IMR-90 (cell line): ENCODE data around the gene RASL11A. TPM values are rescaled to one million over a fixed set of nuclear protein-coding genes. Genes with fewer than 3 reads are reported as not detected.

Source experiments
- ATAC-seq: fragments of 200-7000 bp; cut with Tn5 transposase; 2 replicates; pipeline ENCODE4 v1.9.1; 2020; ENCODE audit warnings: low read depth, mild to moderate bottlenecking, moderate library complexity
- BruUV-seq: library from RNA; stranded (reverse); fragments of 400-500 nt; replicated peaks from 2 replicates; lab custom pipeline; 2021; lab: Mats Ljungman, UMichigan
- CTCF ChIA-PET: fragments of 300-600 bp; formaldehyde crosslinking; extraction: SDS; loops from one replicate; lab custom pipeline; 2021; ENCODE audit warnings: antibody characterized with exemption; lab: Yijun Ruan, JAX
- POLR2A ChIA-PET: fragments of 300-600 bp; sonication (Branson Sonifier 250); formaldehyde crosslinking; loops from one replicate; lab custom pipeline; 2022; ENCODE audit warnings: antibody characterized with exemption; ENCODE audit not compliant: unreplicated experiment; lab: Charles Lee
- DNase-seq: peaks from one replicate; pipeline ENCODE4 v3.0.0; 2013
- H2AFZ ChIP-seq: replicated peaks from 2 replicates; pipeline ENCODE3; 2013; ENCODE audit warnings: low read length, mild to moderate bottlenecking; ENCODE audit not compliant: poor library complexity
- H2AK5ac ChIP-seq: 2 replicates; pipeline ENCODE4 v1.6.1; 2013; ENCODE audit warnings: low read depth, low read length, inconsistent platforms
- H2AK9ac ChIP-seq: replicated peaks from 2 replicates; pipeline ENCODE3; 2013; ENCODE audit warnings: mild to moderate bottlenecking, low read depth, low read length, moderate library complexity; ENCODE audit not compliant: poor library complexity
- H2BK120ac ChIP-seq: 2 replicates; pipeline ENCODE4 v1.6.1; 2013; ENCODE audit warnings: low read depth, low read length, inconsistent platforms
- H2BK15ac ChIP-seq: 3 replicates; pipeline ENCODE4 v1.6.1; 2013; ENCODE audit warnings: low read depth, low read length, inconsistent platforms
- H2BK20ac ChIP-seq: 2 replicates; pipeline ENCODE4 v1.6.1; 2013; ENCODE audit warnings: low read depth, mild to moderate bottlenecking, inconsistent platforms, low read length, moderate library complexity
- H2BK5ac ChIP-seq: 2 replicates; pipeline ENCODE4 v1.6.1; 2013; ENCODE audit warnings: mild to moderate bottlenecking, low read depth, low read length, inconsistent platforms; ENCODE audit not compliant: poor library complexity, severe bottlenecking
- H3K14ac ChIP-seq: replicated peaks from 2 replicates; pipeline ENCODE4 v1.6.1; 2013; ENCODE audit warnings: low read depth, low read length, inconsistent platforms
- H3K18ac ChIP-seq: 2 replicates; pipeline ENCODE4 v1.6.1; 2013; ENCODE audit warnings: low read depth, low read length, control low read depth
- H3K23ac ChIP-seq: 2 replicates; pipeline ENCODE4 v1.6.1; 2013; ENCODE audit warnings: low read depth, low read length, inconsistent platforms
- H3K27ac ChIP-seq: 2 replicates; pipeline ENCODE4 v1.5.1; 2013; ENCODE audit warnings: mild to moderate bottlenecking, control low read depth, low read length; ENCODE audit not compliant: insufficient read depth
- H3K27me3 ChIP-seq: 2 replicates; pipeline ENCODE4 v1.6.1; 2013; ENCODE audit warnings: low read length; ENCODE audit not compliant: control insufficient read depth, insufficient read depth
- H3K36me3 ChIP-seq: 2 replicates; pipeline ENCODE4 v1.6.1; 2013; ENCODE audit warnings: low read length, mixed read lengths; ENCODE audit not compliant: control insufficient read depth, insufficient read depth
- H3K4ac ChIP-seq: 2 replicates; pipeline ENCODE4 v1.6.1; 2013; ENCODE audit warnings: low read depth, low read length, inconsistent platforms
- H3K4me1 ChIP-seq: 2 replicates; pipeline ENCODE4 v1.6.1; 2013; ENCODE audit warnings: low read length, mixed read lengths; ENCODE audit not compliant: control insufficient read depth, insufficient read depth
- H3K4me2 ChIP-seq: 2 replicates; pipeline ENCODE4 v1.6.1; 2013; ENCODE audit warnings: low read depth, mild to moderate bottlenecking, control low read depth, low read length, moderate library complexity
- H3K4me3 ChIP-seq: 2 replicates; pipeline ENCODE4 v1.5.1; 2013; ENCODE audit warnings: low read depth, mild to moderate bottlenecking, control low read depth, low read length, moderate library complexity; ENCODE audit not compliant: insufficient read depth
- H3K56ac ChIP-seq: 2 replicates; pipeline ENCODE4 v1.6.1; 2013; ENCODE audit warnings: low read length, inconsistent platforms; ENCODE audit not compliant: insufficient read depth; ENCODE audit errors: extremely low read depth
- H3K79me1 ChIP-seq, 2 experiments: 2 replicates each; pipeline ENCODE4 v1.6.1; 2013; ENCODE audit warnings: low read length in 2 of 2, inconsistent platforms in 1 of 2, low read depth in 1 of 2
- H3K9ac ChIP-seq: 2 replicates; pipeline ENCODE4 v1.6.1; 2013; ENCODE audit warnings: low read depth, low read length, control low read depth
- H3K9me1 ChIP-seq: 2 replicates; pipeline ENCODE4 v1.6.1; 2013; ENCODE audit warnings: low read length, inconsistent platforms; ENCODE audit not compliant: insufficient read depth
- H3K9me3 ChIP-seq: 2 replicates; pipeline ENCODE4 v1.6.1; 2013; ENCODE audit warnings: low read length; ENCODE audit not compliant: control insufficient read depth, insufficient read depth
- H4K20me1 ChIP-seq: 2 replicates; pipeline ENCODE4 v1.6.1; 2013; ENCODE audit warnings: low read length, inconsistent platforms; ENCODE audit not compliant: insufficient read depth
- H4K5ac ChIP-seq: 2 replicates; pipeline ENCODE4 v1.6.1; 2013; ENCODE audit warnings: mild to moderate bottlenecking, low read depth, low read length, control low read depth
- H4K8ac ChIP-seq, 2 experiments: 2 replicates each; pipeline ENCODE4 v1.6.1; 2013; ENCODE audit warnings: low read depth in 2 of 2, low read length in 2 of 2, control low read depth in 1 of 2, inconsistent platforms in 1 of 2
- H4K91ac ChIP-seq: 2 replicates; pipeline ENCODE4 v1.6.1; 2013; ENCODE audit warnings: low read depth, low read length, inconsistent platforms; ENCODE audit not compliant: insufficient read depth
- BHLHE40 ChIP-seq: fragments of 150-350 bp; IDR thresholded peaks from 2 replicates; pipeline ENCODE4 v1.6.1; 2016; ENCODE audit warnings: mild to moderate bottlenecking, low read depth, low read length
- CEBPB ChIP-seq: IDR thresholded peaks from 2 replicates; pipeline ENCODE4 v1.6.1; 2012; ENCODE audit warnings: low read depth, low read length, improper control_type of control experiment
- CHD1 ChIP-seq: IDR thresholded peaks from 2 replicates; pipeline ENCODE4 v1.6.1; 2012; ENCODE audit warnings: low read depth, low read length, improper control_type of control experiment
- CTCF ChIP-seq: conservative IDR thresholded peaks from 2 replicates; pipeline ENCODE4 v1.5.1; 2012; ENCODE audit warnings: mild to moderate bottlenecking, low read depth, low read length, improper control_type of control experiment
- ELK1 ChIP-seq: fragments of 150-350 bp; IDR thresholded peaks from 2 replicates; pipeline ENCODE4 v1.6.1; 2016; ENCODE audit warnings: low read depth, mild to moderate bottlenecking, low read length, moderate library complexity, borderline replicate concordance
- FOS ChIP-seq: fragments of 150-350 bp; IDR thresholded peaks from 2 replicates; pipeline ENCODE4 v1.6.1; 2016; ENCODE audit warnings: low read depth, low read length
- MAFK ChIP-seq: IDR thresholded peaks from 2 replicates; pipeline ENCODE4 v1.6.1; 2012; ENCODE audit warnings: low read depth, low read length, improper control_type of control experiment
- MAZ ChIP-seq: IDR thresholded peaks from 2 replicates; pipeline ENCODE4 v1.6.1; 2012; ENCODE audit warnings: low read depth, mild to moderate bottlenecking, low read length, improper control_type of control experiment, moderate library complexity, borderline replicate concordance
- MXI1 ChIP-seq: IDR thresholded peaks from 2 replicates; pipeline ENCODE4 v1.6.1; 2012; ENCODE audit warnings: low read depth, mild to moderate bottlenecking, low read length, moderate library complexity, borderline replicate concordance
- NFE2L2 ChIP-seq: fragments of 150-350 bp; IDR thresholded peaks from 2 replicates; pipeline ENCODE4 v1.6.1; 2016; ENCODE audit warnings: low read depth, mild to moderate bottlenecking, low read length
- POLR2A ChIP-seq: IDR thresholded peaks from 2 replicates; pipeline ENCODE4 v1.6.1; 2012; ENCODE audit warnings: mild to moderate bottlenecking, low read depth, low read length
- RAD21 ChIP-seq: IDR thresholded peaks from 2 replicates; pipeline ENCODE4 v1.6.1; 2012; ENCODE audit warnings: low read length, improper control_type of control experiment
- RCOR1 ChIP-seq: IDR thresholded peaks from 2 replicates; pipeline ENCODE4 v1.6.1; 2012; ENCODE audit warnings: mild to moderate bottlenecking, low read length, improper control_type of control experiment; ENCODE audit not compliant: insufficient replicate concordance
- RFX5 ChIP-seq: IDR thresholded peaks from 2 replicates; pipeline ENCODE4 v1.8.0; 2012; ENCODE audit warnings: low read depth, mild to moderate bottlenecking, low read length, moderate library complexity
- SMC3 ChIP-seq: fragments of 150-350 bp; IDR thresholded peaks from 2 replicates; pipeline ENCODE4 v1.6.1; 2016; ENCODE audit warnings: low read depth, mild to moderate bottlenecking, antibody characterized with exemption, low read length, moderate library complexity
- USF2 ChIP-seq: fragments of 150-350 bp; IDR thresholded peaks from 2 replicates; pipeline ENCODE4 v1.6.1; 2017; ENCODE audit warnings: mild to moderate bottlenecking, antibody characterized with exemption, low read length, low read depth
- WGBS, 2 experiments: methylation state at CpG; one replicate each; pipeline versions ENCODE4 v1.1.5 to v1.1.7; 2013; ENCODE audit warnings: missing lambda C conversion rate in 2 of 2; ENCODE audit not compliant: insufficient read length in 1 of 2; ENCODE audit errors: extremely low coverage in 2 of 2; 5-methylcytosine and 5-hydroxymethylcytosine counted together
- dilution Hi-C: fragments of 300-500 bp; cut with HindIII; formaldehyde crosslinking; loops from one replicate; pipeline ENCODE4 v1.14.3; 2018; ENCODE audit warnings: low sequenced_read_pairs; ENCODE audit not compliant: unreplicated experiment
- in situ Hi-C: fragments of 300-500 bp; cut with MboI; formaldehyde crosslinking; loops from 3 replicates; pipeline ENCODE4 v1.14.3; 2019; ENCODE audit warnings: low sequenced_read_pairs, inconsistent platforms, mixed read lengths
- intact Hi-C: fragments of 100-400 bp; cut with micrococcal nuclease; formaldehyde crosslinking; loops from 2 replicates; pipeline ENCODE4 v1.10.0; 2022
- polyA plus RNA-seq, 3 experiments: library from polyadenylated mRNA; depleted of rRNA; stranded (reverse); fragments of >200 nt; gene quantifications; 2 replicates each; pipeline ENCODE4 v1.2.3, GENCODE V29; 2012; ENCODE audit warnings: low replicate concordance in 1 of 3
- total RNA-seq: library from RNA; depleted of rRNA; stranded (reverse); fragments of >200 nt; gene quantifications from 2 replicates; pipeline ENCODE4 v1.2.3, GENCODE V29; 2012

Gene RASL11A
- total and polyA plus RNA-seq, 2 of the 4 experiments (the other 2 are of a cell fraction), result 10.4 to 18.5 TPM

GRCh38 chr13:27293076-27293691, 22.6 kb downstream of the RASL11A start:
- Histone ChIP-seq H3K9me1 (no peaks in the 10 kb centered on the region), H2BK5ac (no peak overlapping the region), H3K4me1 (no peaks in the 10 kb centered on the region; the same call in 1 of the 2 replicates), H2BK120ac (no peak overlapping the region), H3K14ac (no peak overlapping the region), H4K20me1 (no peaks in the 10 kb centered on the region), H4K8ac (no peak overlapping the region), H3K27me3 (peaks cover 37% of the 10 kb centered on the region), H3K18ac (no peak overlapping the region), H2AK5ac (no peak overlapping the region), H3K4ac (no peak overlapping the region), H3K36me3 (no peaks in the 10 kb centered on the region), H4K91ac (no peak overlapping the region), H3K4me2 (no peak overlapping the region), H3K79me1 (no peaks in the 10 kb centered on the region), H2AK9ac (no peak overlapping the region), H3K27ac (no peak overlapping the region), H2BK20ac (no peak overlapping the region), H4K5ac (no peak overlapping the region), H2BK15ac (no peak overlapping the region), H2AFZ (no peak overlapping the region), H3K9me3 (no peaks in the 10 kb centered on the region; the same call in 1 of the 2 replicates), H3K9ac (no peak overlapping the region), H3K23ac (no peak overlapping the region), H3K4me3 (no peak overlapping the region), H3K56ac (no peak overlapping the region)
- TF ChIP-seq POLR2A (no peak), MAFK (no peak), MXI1 (no peak), CEBPB (no peak), BHLHE40 (no peak), CTCF (no peak), NFE2L2 (no peak), MAZ (no peak), USF2 (no peak), RFX5 (no peak), FOS (no peak), RAD21 (no peak), SMC3 (no peak), CHD1 (no peak), RCOR1 (no peak), ELK1 (no peak)
- in situ Hi-C loops, result no loop called here
- CTCF ChIA-PET, result interaction anchor here (0.6 kb wide), 2 partner anchors 8 to 752 kb away, joined by 6 read pairs; no protein-coding TSS in a partner anchor
- no peak for ATAC-seq
- DNase-seq, result no peak
- dilution Hi-C loops, result no loop called here
- intact Hi-C loops, result no loop called here
- POLR2A ChIA-PET, result interaction anchor here (0.7 kb wide), 1 partner anchor 20 kb away, joined by 11 read pairs; no protein-coding TSS in a partner anchor
- BruUV-seq, result no TSS peak
- WGBS, 2 experiments, result 40% methylated on average over 1 of the region's 8 CpGs; no CpG with 5 or more reads in 1 of the 2 experiments
